Measurements from ENCODE around the gene FKBP10.

FKBP10 gene

DNA sequence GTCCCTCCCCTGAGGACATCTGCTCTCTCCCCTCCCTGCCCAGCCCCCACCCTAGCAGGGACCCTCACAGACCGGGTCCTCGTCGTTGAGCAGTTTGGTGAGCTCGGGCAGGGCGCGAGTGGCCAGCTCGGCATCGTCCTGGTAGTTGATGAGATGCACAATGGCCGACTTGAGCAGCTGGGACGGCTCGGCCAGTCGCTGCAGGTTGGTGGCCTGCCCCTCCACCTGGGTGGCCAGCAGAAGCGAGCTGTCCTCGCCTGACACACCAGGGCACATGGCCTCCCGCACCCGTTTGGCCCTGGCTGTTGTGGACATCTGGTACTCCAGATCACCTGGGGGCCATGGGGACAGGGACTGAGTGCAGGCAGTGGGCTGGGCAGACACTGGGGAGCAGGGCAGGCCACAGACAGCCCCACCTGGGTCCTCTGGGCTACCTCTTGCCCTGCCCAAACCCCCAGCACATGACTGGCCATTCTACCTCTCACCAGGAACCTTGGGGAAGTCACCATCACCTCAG is 43.4 kb upstream of the FKBP10 start:
- no peak overlapping the region for H3K4me3 ChIP-seq (ENCODE audit: control insufficient read depth, low read depth, low read length)
- TF ChIP-seq, protein P1, sequence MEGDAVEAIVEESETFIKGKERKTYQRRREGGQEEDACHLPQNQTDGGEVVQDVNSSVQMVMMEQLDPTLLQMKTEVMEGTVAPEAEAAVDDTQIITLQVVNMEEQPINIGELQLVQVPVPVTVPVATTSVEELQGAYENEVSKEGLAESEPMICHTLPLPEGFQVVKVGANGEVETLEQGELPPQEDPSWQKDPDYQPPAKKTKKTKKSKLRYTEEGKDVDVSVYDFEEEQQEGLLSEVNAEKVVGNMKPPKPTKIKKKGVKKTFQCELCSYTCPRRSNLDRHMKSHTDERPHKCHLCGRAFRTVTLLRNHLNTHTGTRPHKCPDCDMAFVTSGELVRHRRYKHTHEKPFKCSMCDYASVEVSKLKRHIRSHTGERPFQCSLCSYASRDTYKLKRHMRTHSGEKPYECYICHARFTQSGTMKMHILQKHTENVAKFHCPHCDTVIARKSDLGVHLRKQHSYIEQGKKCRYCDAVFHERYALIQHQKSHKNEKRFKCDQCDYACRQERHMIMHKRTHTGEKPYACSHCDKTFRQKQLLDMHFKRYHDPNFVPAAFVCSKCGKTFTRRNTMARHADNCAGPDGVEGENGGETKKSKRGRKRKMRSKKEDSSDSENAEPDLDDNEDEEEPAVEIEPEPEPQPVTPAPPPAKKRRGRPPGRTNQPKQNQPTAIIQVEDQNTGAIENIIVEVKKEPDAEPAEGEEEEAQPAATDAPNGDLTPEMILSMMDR (conservative IDR thresholded peaks at IDR 0.05; ENCODE audit: control insufficient read depth, insufficient read depth, low read depth, low read length) = no peak
- no peak for DNase-seq (ENCODE audit: low read depth)

DNA sequence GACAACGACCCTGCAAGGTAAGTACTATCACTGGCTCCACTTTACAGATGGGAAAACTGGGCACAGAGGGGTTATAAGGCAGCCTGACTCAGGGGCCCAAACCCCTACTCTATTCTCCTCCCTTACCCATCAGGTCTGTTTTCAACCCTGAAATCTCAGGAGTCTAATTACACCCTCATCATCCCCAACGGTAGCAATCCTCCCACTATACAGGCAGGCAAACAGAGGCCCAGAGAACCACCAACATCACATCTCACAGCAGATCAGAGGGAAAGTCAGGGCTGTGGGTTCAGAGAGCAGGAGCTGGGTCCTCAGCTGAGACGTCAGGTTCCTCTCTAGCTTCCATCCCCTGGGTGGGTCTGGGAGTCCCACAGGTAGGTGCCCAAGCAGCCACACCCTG is 42.8 kb upstream of the FKBP10 start:
- TF ChIP-seq, protein P1 (conservative IDR thresholded peaks at IDR 0.05; ENCODE audit: control insufficient read depth, insufficient read depth, low read depth, low read length) = no peak
- H3K4me3 ChIP-seq (ENCODE audit: control insufficient read depth, low read depth, low read length) = no peak overlapping the region
- no peak for DNase-seq (ENCODE audit: low read depth)

DNA sequence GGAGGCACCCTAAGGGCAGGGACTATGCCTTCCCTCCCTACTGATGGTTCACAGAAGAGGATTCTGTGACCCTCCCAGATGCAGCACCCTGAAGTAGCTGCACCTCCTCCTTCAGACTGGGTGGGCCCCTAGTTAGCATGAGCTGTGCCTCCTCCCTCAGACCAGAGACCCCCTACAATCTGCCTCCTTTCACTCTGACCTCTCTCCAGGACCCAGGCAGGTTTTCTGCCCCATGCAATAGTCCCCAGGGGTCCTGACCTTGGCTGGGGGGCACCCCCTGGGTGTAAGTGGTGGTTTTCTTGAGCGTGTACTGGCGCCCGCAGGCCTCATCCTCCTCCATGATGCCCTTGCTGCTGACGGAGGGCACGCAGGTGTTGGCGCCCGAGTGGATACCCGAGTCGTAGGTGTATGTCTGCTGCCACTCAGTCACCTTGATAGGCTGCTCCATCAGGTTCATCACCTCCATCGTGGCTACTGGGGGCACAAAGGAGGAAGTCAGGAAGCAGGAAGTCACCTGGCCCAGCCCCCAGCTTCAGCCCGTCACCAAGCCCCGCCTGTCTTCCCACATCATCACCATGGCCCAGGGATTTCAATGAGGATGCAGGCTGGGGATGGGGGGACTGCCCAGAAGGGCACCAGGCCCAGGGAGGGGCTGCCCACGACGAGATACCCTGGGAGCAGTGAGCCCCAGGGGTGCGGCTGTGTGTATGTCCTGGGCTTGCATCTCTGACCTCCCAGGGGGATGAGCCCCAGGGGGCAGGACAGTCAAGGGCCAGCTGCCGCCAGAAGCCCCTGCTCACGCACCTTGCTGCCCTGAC is 41.2 kb upstream of the FKBP10 start:
- DNase-seq (ENCODE audit: low read depth) = no peak
- no peak overlapping the region for H3K4me3 ChIP-seq (ENCODE audit: control insufficient read depth, low read depth, low read length)
- TF ChIP-seq, protein P1 (conservative IDR thresholded peaks at IDR 0.05; ENCODE audit: control insufficient read depth, insufficient read depth, low read depth, low read length) = no peak

DNA sequence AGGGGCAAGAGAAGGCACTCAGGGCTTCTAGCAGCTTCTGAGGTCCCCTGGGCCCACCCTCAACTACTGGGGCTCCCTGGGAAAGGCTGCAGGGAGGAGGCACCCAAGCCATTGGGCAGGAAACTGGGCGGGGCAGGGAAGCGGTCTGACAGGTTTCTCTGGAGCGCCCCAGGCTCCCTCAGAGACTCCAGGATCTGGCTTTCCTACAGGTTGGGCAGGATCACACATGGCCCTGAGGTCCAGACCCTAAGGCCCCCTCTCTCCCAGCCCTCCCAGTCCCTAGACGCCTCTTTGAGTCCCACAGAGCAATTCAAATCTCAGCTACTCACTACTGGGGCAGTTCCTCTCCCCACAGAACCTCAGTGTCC is 40.6 kb upstream of the FKBP10 start:
- no peak overlapping the region for H3K4me3 ChIP-seq (ENCODE audit: control insufficient read depth, low read depth, low read length)

DNA sequence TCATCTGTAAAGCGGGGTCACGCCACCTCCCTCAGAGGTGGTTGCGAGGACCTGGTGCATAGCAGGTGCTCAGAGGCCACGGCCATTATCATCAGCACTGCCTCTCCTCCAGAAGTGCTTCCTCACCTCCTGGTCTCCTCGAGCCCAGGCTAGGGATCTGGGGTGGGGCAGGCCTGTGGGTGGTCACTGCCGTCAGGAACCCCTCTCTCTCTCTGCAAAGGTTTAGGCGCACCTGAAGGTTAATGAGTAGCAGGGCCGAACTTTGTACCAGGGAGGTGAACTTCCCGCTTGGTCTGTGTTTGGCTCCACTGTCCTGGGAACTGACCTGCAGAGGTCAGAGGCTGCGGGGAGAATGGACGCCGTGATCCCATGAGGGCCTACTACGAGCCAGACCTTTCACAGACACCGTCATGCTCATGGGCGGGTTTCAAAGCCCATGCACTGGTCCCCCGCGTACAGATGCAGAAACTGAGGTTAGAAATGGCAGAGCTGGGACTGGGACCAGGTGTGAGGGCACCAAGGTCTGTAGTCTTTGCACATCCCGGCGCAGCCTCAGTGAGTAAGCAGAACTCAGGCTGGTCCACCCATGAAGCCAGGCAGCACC is 40.1 kb upstream of the FKBP10 start:
- TF ChIP-seq, protein P1 (conservative IDR thresholded peaks at IDR 0.05; ENCODE audit: control insufficient read depth, insufficient read depth, low read depth, low read length) = no peak
- H3K4me3 ChIP-seq (ENCODE audit: control insufficient read depth, low read depth, low read length) = no peak overlapping the region
- no peak for DNase-seq (ENCODE audit: low read depth)

More for the DNA sequence above, 40.6 kb upstream of the FKBP10 start:
- TF ChIP-seq, protein P1 (conservative IDR thresholded peaks at IDR 0.05; ENCODE audit: control insufficient read depth, insufficient read depth, low read depth, low read length) = no peak
- no peak for DNase-seq (ENCODE audit: low read depth)

DNA sequence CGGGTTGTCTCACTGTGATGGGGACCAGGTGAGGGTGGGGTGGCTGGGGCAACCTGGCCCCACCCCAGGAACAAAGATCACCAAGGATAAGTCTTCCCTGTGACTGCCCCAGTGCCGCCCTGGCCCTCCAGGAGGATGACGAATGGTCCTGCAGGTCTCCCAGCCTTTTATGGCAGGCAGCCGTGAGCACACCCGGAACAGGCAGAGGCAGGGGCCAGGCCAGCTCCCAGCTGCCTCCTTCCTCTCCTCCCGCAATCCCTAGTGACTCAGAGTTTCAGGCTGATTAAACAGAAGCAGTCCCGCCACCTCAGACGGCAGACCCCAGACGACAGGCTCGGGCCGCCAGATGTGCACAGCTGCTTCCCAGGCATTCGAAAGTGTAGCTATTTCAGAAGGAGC is 39.6 kb upstream of the FKBP10 start:
- H3K4me3 ChIP-seq (ENCODE audit: control insufficient read depth, low read depth, low read length) = no peak overlapping the region
- TF ChIP-seq, protein P1 (conservative IDR thresholded peaks at IDR 0.05; ENCODE audit: control insufficient read depth, insufficient read depth, low read depth, low read length) = no peak
- peak; percentile 86 for DNase-seq (ENCODE audit: low read depth)

Measured in fibroblast of mammary gland (primary cell).